GM12874 (cell line): ENCODE data around the gene MEAK7.

Experiments used
- CTCF ChIP-seq: IDR thresholded peaks from 2 replicates; pipeline ENCODE4 v1.5.1; 2011; ENCODE audit warnings: low read depth, mild to moderate bottlenecking, control low read depth, low read length, moderate library complexity; ENCODE audit not compliant: insufficient read depth

MEAK7 gene

GRCh38 chr16:84507011-84507982 is 2.8 kb upstream of the MEAK7 start:
- TF ChIP-seq CTCF, result no peak

- no peak for TF ChIP-seq CTCF
These were observed 1.1 kb upstream of the MEAK7 start for GRCh38 chr16:84505249-84506187.

- TF ChIP-seq CTCF, result no peak
These were observed 586 bp downstream of the MEAK7 start for GRCh38 chr16:84503751-84504395.

- no peak for TF ChIP-seq CTCF
These were observed 1.9 kb downstream of the MEAK7 start for GRCh38 chr16:84502581-84502980.

- no peak for TF ChIP-seq CTCF
These were observed 2.4 kb downstream of the MEAK7 start for GRCh38 chr16:84502075-84502474.

- no peak for TF ChIP-seq CTCF
These were observed 3.3 kb downstream of the MEAK7 start for GRCh38 chr16:84501077-84501735.
